HG03439 (cell line): ENCODE measurements around the gene USF2.
A peak's percentile ranks its signal among the peaks of the same experiment; 100 is the strongest.

Experiments used
- ATAC-seq: cut with Tn5 transposase; IDR thresholded peaks from one replicate; pipeline ENCODE4 v1.9.1; 2021; ENCODE audit warnings: mild to moderate bottlenecking, moderate library complexity; ENCODE audit not compliant: unreplicated experiment

Gene USF2

GRCh38 chr19:35265126-35265899, 3.4 kb upstream of the USF2 start:
- ATAC-seq = no peak

GRCh38 chr19:35265900-35266519, 2.8 kb upstream of the USF2 start:
- ATAC-seq = no peak

GRCh38 chr19:35266520-35267352, 2.0 kb upstream of the USF2 start:
- no peak for ATAC-seq

GRCh38 chr19:35267353-35267817, 1.4 kb upstream of the USF2 start:
- no peak for ATAC-seq

GRCh38 chr19:35267818-35268535, 785 bp upstream of the USF2 start:
- no peak for ATAC-seq

- peak; percentile 59 for ATAC-seq
Measured at GRCh38 chr19:35269438-35270117, 816 bp downstream of the USF2 start.

GRCh38 chr19:35270381-35270811, 1.6 kb downstream of the USF2 start:
- no peak for ATAC-seq

GRCh38 chr19:35271546-35271945, 2.8 kb downstream of the USF2 start:
- ATAC-seq = no peak

GRCh38 chr19:35272122-35272719, 3.5 kb downstream of the USF2 start:
- no peak for ATAC-seq

- no peak for ATAC-seq
Measured at GRCh38 chr19:35272954-35273649, 4.3 kb downstream of the USF2 start.

- ATAC-seq = no peak
Measured at GRCh38 chr19:35273686-35274259, 5.0 kb downstream of the USF2 start.

GRCh38 chr19:35274323-35274722, 5.6 kb downstream of the USF2 start:
- ATAC-seq = no peak

- no peak for ATAC-seq
Measured at GRCh38 chr19:35276706-35277281, 8.0 kb downstream of the USF2 start.

GRCh38 chr19:35278578-35279284, 10.0 kb downstream of the USF2 start:
- no peak for ATAC-seq

GRCh38 chr19:35279374-35279773, 10.6 kb downstream of the USF2 start:
- no peak for ATAC-seq

- no peak for ATAC-seq
Measured at GRCh38 chr19:35279985-35280821, 11.4 kb downstream of the USF2 start.

- ATAC-seq = no peak
Measured at GRCh38 chr19:35281303-35281702, 12.5 kb downstream of the USF2 start.
